OCI-LY7 (cell line): ENCODE measurements around the gene KLRF1.

Experiments used
- CTCF ChIP-seq: fragments of 200-600 bp; sonication (generic); conservative IDR thresholded peaks from 2 replicates; pipeline ENCODE4 v1.5.1; 2014; ENCODE audit warnings: mild to moderate bottlenecking, antibody characterized with exemption, low read length, moderate library complexity, mixed read lengths
- EZH2phosphoT487 ChIP-seq: fragments of 200-600 bp; sonication (generic); IDR thresholded peaks from 2 replicates; pipeline ENCODE4 v1.6.1; 2018; ENCODE audit warnings: low read depth, borderline replicate concordance, mild to moderate bottlenecking, mixed run types, antibody characterized with exemption, low read length, moderate library complexity, mixed read lengths

GRCh38 chr12:9870286-9870866 is 43.1 kb downstream of the KLRF1 start:
- TF ChIP-seq CTCF (no peak), EZH2phosphoT487 (no peak)
